H54 (cell line): ENCODE results near the gene UBXN11.
A peak's percentile ranks its signal among the peaks of the same experiment; 100 is the strongest.
"Not testable (repeated sequence)": the region's sequence is repeated elsewhere in the genome, so short reads cannot be mapped to it uniquely, and the experiment has no call there.

Experiments
- DNase-seq: peaks from one replicate; pipeline ENCODE4 v3.0.0; 2011; ENCODE audit warnings: low spot score, mixed read lengths; ENCODE audit not compliant: insufficient read length
- FAIRE-seq: peaks from 3 replicates; lab custom pipeline; 2011; peaks lifted over from hg19 to GRCh38; lab: Jason Lieb, UNC
- POLR2A ChIP-seq: IDR thresholded peaks from 2 replicates; pipeline ENCODE4 v1.6.1; 2011; ENCODE audit warnings: low read depth, mild to moderate bottlenecking, low read length

UBXN11 gene

GRCh38 chr1:26302733-26303405 lies 3.6 kb downstream of the UBXN11 start:
- no peak for TF ChIP-seq POLR2A
- DNase-seq (peak; percentile 72), FAIRE-seq (peak; percentile 73)

GRCh38 chr1:26300578-26301275 lies 5.7 kb downstream of the UBXN11 start:
- DNase-seq (no peak), FAIRE-seq (no peak)
- no peak for TF ChIP-seq POLR2A

- TF ChIP-seq POLR2A: no peak
- FAIRE-seq (no peak), DNase-seq (no peak)
Measured at GRCh38 chr1:26297791-26298124, 8.7 kb downstream of the UBXN11 start.

- DNase-seq (no peak), FAIRE-seq (no peak)
- no peak for TF ChIP-seq POLR2A
Measured at GRCh38 chr1:26297057-26297790, 9.2 kb downstream of the UBXN11 start.

- TF ChIP-seq POLR2A: no peak
- no peak for FAIRE-seq
- no peak for DNase-seq
Measured at GRCh38 chr1:26296340-26297056, 9.9 kb downstream of the UBXN11 start.

- DNase-seq: no peak
- FAIRE-seq: no peak
- TF ChIP-seq POLR2A: no peak
Measured at GRCh38 chr1:26295194-26296138, 11.0 kb downstream of the UBXN11 start.

GRCh38 chr1:26293911-26294463 lies 12.4 kb downstream of the UBXN11 start:
- FAIRE-seq (no peak), DNase-seq (no peak)
- TF ChIP-seq POLR2A: no peak

- not testable (repeated sequence) for FAIRE-seq, DNase-seq
Measured at GRCh38 chr1:26292735-26293134, 13.7 kb downstream of the UBXN11 start.

GRCh38 chr1:26291939-26292338 lies 14.5 kb downstream of the UBXN11 start:
- FAIRE-seq (no peak), DNase-seq (no peak)
- TF ChIP-seq POLR2A: no peak

GRCh38 chr1:26291433-26291832 lies 15.0 kb downstream of the UBXN11 start:
- TF ChIP-seq POLR2A: no peak
- FAIRE-seq (no peak), DNase-seq (no peak)

GRCh38 chr1:26290882-26291261 lies 15.6 kb downstream of the UBXN11 start:
- DNase-seq (no peak), FAIRE-seq (no peak)
- no peak for TF ChIP-seq POLR2A

- FAIRE-seq: no peak
- no peak for TF ChIP-seq POLR2A
- DNase-seq: no peak
Measured at GRCh38 chr1:26290122-26290881, 16.1 kb downstream of the UBXN11 start.
